ENCODE measurements around the gene ZNF239. TPM values are rescaled to one million over a fixed set of nuclear protein-coding genes. Genes with fewer than 3 reads are reported as not detected.

The ZNF239 gene
- total and polyA plus RNA-seq, 2 of the 4 experiments (the other 2 are of a cell fraction), result 7.4 to 12.7 TPM

DNA sequence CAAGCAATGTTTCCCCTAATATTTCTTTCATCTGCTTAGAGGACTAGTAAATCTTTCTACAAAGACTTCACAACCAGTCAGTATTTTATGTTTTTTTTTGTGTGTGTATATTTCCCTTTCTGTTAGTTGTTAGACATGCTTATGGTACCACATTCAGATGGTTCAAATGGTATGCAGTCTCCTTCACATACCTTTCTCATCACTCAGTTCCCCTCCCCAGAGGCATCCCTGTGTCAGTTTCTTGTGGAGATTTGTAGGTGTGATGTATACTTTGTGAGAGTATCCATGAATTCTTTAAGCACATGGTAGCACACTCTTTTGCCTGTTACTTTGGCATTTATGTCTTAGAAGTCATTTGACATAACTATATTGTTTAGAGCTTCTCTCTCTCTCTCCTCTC is 36.2 kb upstream of the ZNF239 start:
- Histone ChIP-seq H2AFZ (replicated peaks; ENCODE audit: low read length, poor library complexity) (no peak overlapping the region), H4K5ac (ENCODE audit: low read depth, low read length) (no peak overlapping the region), H3K27ac (ENCODE audit: insufficient read depth, low read length) (no peak overlapping the region), H2BK20ac (ENCODE audit: low read depth, low read length) (no peak overlapping the region), H3K23ac (ENCODE audit: low read depth, low read length) (no peak overlapping the region), H3K4me1 (ENCODE audit: control insufficient read depth, insufficient read depth, low read length) (peaks cover 2% of the 10 kb centered on the region; the same call in 1 of the 2 replicates), H3K4me2 (ENCODE audit: low read depth, low read length) (no peak overlapping the region), H4K91ac (ENCODE audit: insufficient read depth, low read depth, low read length) (no peak overlapping the region), H2BK5ac (ENCODE audit: low read depth, low read length, poor library complexity, severe bottlenecking) (peak overlapping the region; percentile 51), H3K79me1 (ENCODE audit: low read depth in 1 of 2, low read length in 2 of 2) (peaks cover 0 to 3% of the 10 kb centered on the region in 2 experiments; a peak in 1 of 4 replicates), H4K8ac (ENCODE audit: low read depth in 2 of 2, low read length in 2 of 2) (no peak overlapping the region), H2BK120ac (ENCODE audit: low read depth, low read length) (no peak overlapping the region), H4K20me1 (ENCODE audit: insufficient read depth, low read length) (no peaks in the 10 kb centered on the region), H3K14ac (replicated peaks; ENCODE audit: low read depth, low read length) (no peak overlapping the region), H3K18ac (ENCODE audit: low read depth, low read length) (no peak overlapping the region; the same call in 1 of the 2 replicates), H3K9ac (ENCODE audit: low read depth, low read length) (no peak overlapping the region), H3K27me3 (ENCODE audit: control insufficient read depth, insufficient read depth, low read length) (no peaks in the 10 kb centered on the region), H2BK15ac (ENCODE audit: low read depth, low read length) (no peak overlapping the region), H3K9me3 (ENCODE audit: control insufficient read depth, insufficient read depth, low read length) (peaks cover 3% of the 10 kb centered on the region), H3K4ac (ENCODE audit: low read depth, low read length) (no peak overlapping the region), H2AK5ac (ENCODE audit: low read depth, low read length) (no peak overlapping the region), H3K56ac (ENCODE audit: extremely low read depth, insufficient read depth, low read length) (no peak overlapping the region), H3K9me1 (ENCODE audit: insufficient read depth, low read length) (peaks cover 3% of the 10 kb centered on the region), H3K4me3 (ENCODE audit: insufficient read depth, low read depth, low read length) (no peak overlapping the region), H3K36me3 (ENCODE audit: control insufficient read depth, insufficient read depth, low read length) (peaks cover 1% of the 10 kb centered on the region; the same call in 1 of the 2 replicates), H2AK9ac (replicated peaks; ENCODE audit: low read depth, low read length, poor library complexity) (no peak overlapping the region)
- no peak for ATAC-seq (ENCODE audit: low read depth)
- intact Hi-C loops (cut with micrococcal nuclease), result no loop called here
- ChIA-PET CTCF (no interaction called here), POLR2A (ENCODE audit: unreplicated experiment) (no interaction called here)
- TF ChIP-seq, protein P1, sequence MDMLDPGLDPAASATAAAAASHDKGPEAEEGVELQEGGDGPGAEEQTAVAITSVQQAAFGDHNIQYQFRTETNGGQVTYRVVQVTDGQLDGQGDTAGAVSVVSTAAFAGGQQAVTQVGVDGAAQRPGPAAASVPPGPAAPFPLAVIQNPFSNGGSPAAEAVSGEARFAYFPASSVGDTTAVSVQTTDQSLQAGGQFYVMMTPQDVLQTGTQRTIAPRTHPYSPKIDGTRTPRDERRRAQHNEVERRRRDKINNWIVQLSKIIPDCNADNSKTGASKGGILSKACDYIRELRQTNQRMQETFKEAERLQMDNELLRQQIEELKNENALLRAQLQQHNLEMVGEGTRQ (IDR thresholded peaks at IDR 0.05; ENCODE audit: low read depth, low read length), result no peak
- TF ChIP-seq CEBPB (IDR thresholded peaks at IDR 0.05; ENCODE audit: low read depth, low read length) (no peak), MAZ (IDR thresholded peaks at IDR 0.05; ENCODE audit: borderline replicate concordance, low read depth, low read length) (no peak), NFE2L2 (IDR thresholded peaks at IDR 0.05; ENCODE audit: low read depth, low read length) (no peak), RFX5 (IDR thresholded peaks at IDR 0.05; ENCODE audit: low read depth, low read length) (no peak), SMC3 (IDR thresholded peaks at IDR 0.05; ENCODE audit: low read depth, low read length) (no peak), RAD21 (IDR thresholded peaks at IDR 0.05; ENCODE audit: low read length) (no peak), MAFK (IDR thresholded peaks at IDR 0.05; ENCODE audit: low read depth, low read length) (no peak), FOS (IDR thresholded peaks at IDR 0.05; ENCODE audit: low read depth, low read length) (no peak), BHLHE40 (IDR thresholded peaks at IDR 0.05; ENCODE audit: low read depth, low read length) (no peak), CHD1 (IDR thresholded peaks at IDR 0.05; ENCODE audit: low read depth, low read length) (no peak), MXI1 (IDR thresholded peaks at IDR 0.05; ENCODE audit: borderline replicate concordance, low read depth, low read length) (no peak), POLR2A (IDR thresholded peaks at IDR 0.05; ENCODE audit: low read depth, low read length) (no peak)
- TF ChIP-seq, protein P2, sequence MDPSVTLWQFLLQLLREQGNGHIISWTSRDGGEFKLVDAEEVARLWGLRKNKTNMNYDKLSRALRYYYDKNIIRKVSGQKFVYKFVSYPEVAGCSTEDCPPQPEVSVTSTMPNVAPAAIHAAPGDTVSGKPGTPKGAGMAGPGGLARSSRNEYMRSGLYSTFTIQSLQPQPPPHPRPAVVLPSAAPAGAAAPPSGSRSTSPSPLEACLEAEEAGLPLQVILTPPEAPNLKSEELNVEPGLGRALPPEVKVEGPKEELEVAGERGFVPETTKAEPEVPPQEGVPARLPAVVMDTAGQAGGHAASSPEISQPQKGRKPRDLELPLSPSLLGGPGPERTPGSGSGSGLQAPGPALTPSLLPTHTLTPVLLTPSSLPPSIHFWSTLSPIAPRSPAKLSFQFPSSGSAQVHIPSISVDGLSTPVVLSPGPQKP (IDR thresholded peaks at IDR 0.05; ENCODE audit: borderline replicate concordance, low read depth, low read length), result no peak
- TF ChIP-seq, protein P3, sequence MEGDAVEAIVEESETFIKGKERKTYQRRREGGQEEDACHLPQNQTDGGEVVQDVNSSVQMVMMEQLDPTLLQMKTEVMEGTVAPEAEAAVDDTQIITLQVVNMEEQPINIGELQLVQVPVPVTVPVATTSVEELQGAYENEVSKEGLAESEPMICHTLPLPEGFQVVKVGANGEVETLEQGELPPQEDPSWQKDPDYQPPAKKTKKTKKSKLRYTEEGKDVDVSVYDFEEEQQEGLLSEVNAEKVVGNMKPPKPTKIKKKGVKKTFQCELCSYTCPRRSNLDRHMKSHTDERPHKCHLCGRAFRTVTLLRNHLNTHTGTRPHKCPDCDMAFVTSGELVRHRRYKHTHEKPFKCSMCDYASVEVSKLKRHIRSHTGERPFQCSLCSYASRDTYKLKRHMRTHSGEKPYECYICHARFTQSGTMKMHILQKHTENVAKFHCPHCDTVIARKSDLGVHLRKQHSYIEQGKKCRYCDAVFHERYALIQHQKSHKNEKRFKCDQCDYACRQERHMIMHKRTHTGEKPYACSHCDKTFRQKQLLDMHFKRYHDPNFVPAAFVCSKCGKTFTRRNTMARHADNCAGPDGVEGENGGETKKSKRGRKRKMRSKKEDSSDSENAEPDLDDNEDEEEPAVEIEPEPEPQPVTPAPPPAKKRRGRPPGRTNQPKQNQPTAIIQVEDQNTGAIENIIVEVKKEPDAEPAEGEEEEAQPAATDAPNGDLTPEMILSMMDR (conservative IDR thresholded peaks at IDR 0.05; ENCODE audit: low read depth, low read length), result no peak
- DNase-seq, result peak; percentile 43
- dilution Hi-C loops (cut with HindIII; ENCODE audit: low sequenced_read_pairs, unreplicated experiment), result no loop called here
- in situ Hi-C loops (cut with MboI; ENCODE audit: low sequenced_read_pairs), result no loop called here
- no TSS peak for BruUV-seq (replicated peaks)

Measured in IMR-90 (cell line).